Measurements from ENCODE around the gene TPP2.

The TPP2 gene

GRCh38 chr13:102596147-102597028 lies at the start of gene TPP2:
Gene TPP2, plus strand, starts transcription at chr13:102596986. Its CDS starts 53 bp downstream, at chr13:102597039.
- peak; percentile 97 for DNase-seq

GRCh38 chr13:102548811-102549210 lies 48.0 kb upstream of the TPP2 start:
- DNase-seq: no peak

GRCh38 chr13:102550507-102550906 lies 46.3 kb upstream of the TPP2 start:
- DNase-seq: no peak

GRCh38 chr13:102555914-102556553 lies 40.8 kb upstream of the TPP2 start:
- no peak for DNase-seq

- DNase-seq: no peak
These were observed 40.0 kb upstream of the TPP2 start for GRCh38 chr13:102556806-102557205.

GRCh38 chr13:102558029-102558428 lies 38.8 kb upstream of the TPP2 start:
- no peak for DNase-seq

- DNase-seq: no peak
These were observed 34.9 kb upstream of the TPP2 start for GRCh38 chr13:102561933-102562332.

- no peak for DNase-seq
These were observed 33.5 kb upstream of the TPP2 start for GRCh38 chr13:102563267-102563666.

GRCh38 chr13:102564564-102564963 lies 32.2 kb upstream of the TPP2 start:
- DNase-seq: no peak

GRCh38 chr13:102566513-102566912 lies 30.3 kb upstream of the TPP2 start:
- no peak for DNase-seq

GRCh38 chr13:102567857-102568256 lies 28.9 kb upstream of the TPP2 start:
- no peak for DNase-seq

- no peak for DNase-seq
These were observed 27.3 kb upstream of the TPP2 start for GRCh38 chr13:102569488-102569887.

GRCh38 chr13:102571075-102571474 lies 25.7 kb upstream of the TPP2 start:
- DNase-seq: no peak

- DNase-seq: no peak
These were observed 24.5 kb upstream of the TPP2 start for GRCh38 chr13:102572323-102572722.

GRCh38 chr13:102580552-102581169 lies 16.1 kb upstream of the TPP2 start:
- no peak for DNase-seq

GRCh38 chr13:102582256-102582655 lies 14.5 kb upstream of the TPP2 start:
- DNase-seq: no peak

GRCh38 chr13:102584434-102584833 lies 12.4 kb upstream of the TPP2 start:
- DNase-seq: no peak

GRCh38 chr13:102586615-102587014 lies 10.2 kb upstream of the TPP2 start:
- DNase-seq: no peak

GRCh38 chr13:102587916-102588315 lies 8.9 kb upstream of the TPP2 start:
- no peak for DNase-seq

GRCh38 chr13:102589301-102589822 lies 7.4 kb upstream of the TPP2 start:
- no peak for DNase-seq

GRCh38 chr13:102591988-102592781 lies 4.6 kb upstream of the TPP2 start:
- peak; percentile 77 for DNase-seq

GRCh38 chr13:102593466-102593865 lies 3.3 kb upstream of the TPP2 start:
- DNase-seq: no peak
